Nephron progenitor cell (in vitro differentiated cells): ENCODE data around the gene TOP2B.
A peak's percentile ranks its signal among the peaks of the same experiment; 100 is the strongest.

Source experiments
- DNase-seq: peaks from one replicate; pipeline ENCODE4 v3.0.0; 2021
- H3K27ac Mint-ChIP-seq: 2 replicates; pipeline ENCODE4 v1.8.0; 2021; ENCODE audit warnings: mild to moderate bottlenecking, moderate library complexity, mixed read lengths
- H3K27me3 Mint-ChIP-seq: 2 replicates; pipeline ENCODE4 v1.8.0; 2021; ENCODE audit warnings: mild to moderate bottlenecking, low read depth, mixed read lengths; ENCODE audit not compliant: poor library complexity
- H3K36me3 Mint-ChIP-seq: 2 replicates; pipeline ENCODE4 v1.8.0; 2021; ENCODE audit warnings: low read depth, mixed read lengths
- H3K4me1 Mint-ChIP-seq: 2 replicates; pipeline ENCODE4 v1.8.0; 2021; ENCODE audit warnings: mixed read lengths
- H3K4me3 Mint-ChIP-seq: 2 replicates; pipeline ENCODE4 v1.8.0; 2021; ENCODE audit warnings: mild to moderate bottlenecking, moderate library complexity, mixed read lengths
- H3K9me3 Mint-ChIP-seq: 2 replicates; pipeline ENCODE4 v1.8.0; 2021; ENCODE audit warnings: mild to moderate bottlenecking, moderate library complexity, mixed read lengths
- CTCF ChIP-seq: fragments of 200-600 bp; sonication (generic); IDR thresholded peaks from 2 replicates; pipeline ENCODE4 v1.5.0; 2021; ENCODE audit warnings: antibody characterized with exemption

TOP2B gene

GRCh38 chr3:25576146-25576545 lies 88.6 kb downstream of the TOP2B start:
- H3K27me3 Mint-ChIP-seq, result peaks cover 6% of the 10 kb centered on the region
- no peak overlapping the region for H3K4me3 Mint-ChIP-seq
- H3K9me3 Mint-ChIP-seq, result no peaks in the 10 kb centered on the region
- H3K27ac Mint-ChIP-seq, result no peak overlapping the region
- no peak for TF ChIP-seq CTCF
- H3K4me1 Mint-ChIP-seq, result peaks cover 23% of the 10 kb centered on the region
- no peak for DNase-seq
- peaks cover 11% of the 10 kb centered on the region for H3K36me3 Mint-ChIP-seq

- Mint-ChIP-seq H3K9me3 (no peaks in the 10 kb centered on the region), H3K27ac (no peak overlapping the region), H3K36me3 (peaks cover 15% of the 10 kb centered on the region), H3K4me3 (no peak overlapping the region), H3K4me1 (peaks cover 29% of the 10 kb centered on the region), H3K27me3 (peaks cover 6% of the 10 kb centered on the region)
- TF ChIP-seq CTCF, result no peak
- DNase-seq, result no peak
Measured at GRCh38 chr3:25575001-25575400, 89.7 kb downstream of the TOP2B start.

GRCh38 chr3:25574172-25574765 lies 90.4 kb downstream of the TOP2B start:
- Mint-ChIP-seq H3K27me3 (peaks cover 6% of the 10 kb centered on the region), H3K4me1 (peaks cover 36% of the 10 kb centered on the region), H3K27ac (no peak overlapping the region), H3K4me3 (no peak overlapping the region), H3K9me3 (no peaks in the 10 kb centered on the region), H3K36me3 (peaks cover 15% of the 10 kb centered on the region)
- no peak for DNase-seq
- TF ChIP-seq CTCF, result no peak

GRCh38 chr3:25573386-25574171 lies 91.1 kb downstream of the TOP2B start:
- H3K36me3 Mint-ChIP-seq, result peaks cover 15% of the 10 kb centered on the region
- DNase-seq, result no peak
- no peaks in the 10 kb centered on the region for H3K9me3 Mint-ChIP-seq
- peaks cover 6% of the 10 kb centered on the region for H3K27me3 Mint-ChIP-seq
- no peak for TF ChIP-seq CTCF
- peak overlapping the region; percentile 88 for H3K27ac Mint-ChIP-seq
- H3K4me3 Mint-ChIP-seq, result no peak overlapping the region
- peaks cover 43% of the 10 kb centered on the region for H3K4me1 Mint-ChIP-seq

GRCh38 chr3:25572919-25573385 lies 91.8 kb downstream of the TOP2B start:
- TF ChIP-seq CTCF, result no peak
- peak overlapping the region; percentile 88 for H3K27ac Mint-ChIP-seq
- peaks cover 15% of the 10 kb centered on the region for H3K36me3 Mint-ChIP-seq
- H3K9me3 Mint-ChIP-seq, result no peaks in the 10 kb centered on the region
- no peak overlapping the region for H3K4me3 Mint-ChIP-seq
- peaks cover 47% of the 10 kb centered on the region for H3K4me1 Mint-ChIP-seq
- peaks cover 6% of the 10 kb centered on the region for H3K27me3 Mint-ChIP-seq
- DNase-seq, result no peak
